ENCODE data around the gene FLYWCH1. TPM values are rescaled to one million over a fixed set of nuclear protein-coding genes. Genes with fewer than 3 reads are reported as not detected.

The FLYWCH1 gene
- total and polyA plus RNA-seq, 4 donors: 3.9 to 12.2 (median 7.8) TPM

DNA sequence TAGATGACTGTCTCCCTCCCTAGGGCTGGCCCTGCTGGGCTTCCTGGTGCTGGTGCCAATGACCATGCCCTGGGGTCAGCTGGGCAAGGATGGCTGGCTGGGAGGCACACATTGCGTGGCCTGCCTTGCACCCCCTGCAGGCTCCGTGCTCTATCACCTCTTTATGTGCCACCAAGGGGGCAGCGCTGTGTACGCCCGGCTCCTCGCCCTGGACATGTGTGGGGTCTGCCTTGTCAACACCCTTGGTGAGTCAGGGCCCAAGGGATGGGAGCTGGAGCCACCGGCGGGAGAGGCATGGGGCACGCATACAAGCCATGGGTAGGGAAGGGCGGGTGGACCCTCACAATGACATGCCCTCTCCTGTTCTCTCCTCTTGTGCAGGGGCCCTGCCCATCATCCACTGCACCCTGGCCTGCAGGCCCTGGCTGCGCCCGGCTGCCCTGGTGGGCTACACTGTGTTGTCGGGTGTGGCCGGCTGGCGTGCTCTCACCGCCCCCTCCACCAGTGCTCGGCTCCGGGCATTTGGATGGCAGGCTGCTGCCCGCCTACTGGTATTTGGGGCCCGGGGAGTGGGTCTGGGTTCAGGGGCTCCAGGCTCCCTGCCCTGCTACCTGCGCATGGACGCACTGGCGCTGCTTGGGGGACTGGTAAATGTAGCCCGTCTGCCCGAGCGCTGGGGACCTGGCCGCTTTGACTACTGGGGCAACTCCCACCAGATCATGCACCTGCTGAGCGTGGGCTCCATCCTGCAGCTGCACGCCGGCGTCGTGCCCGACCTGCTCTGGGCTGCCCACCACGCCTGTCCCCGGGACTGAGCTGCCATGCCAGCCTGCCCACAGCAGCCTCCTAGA, 59.6 kb downstream of the FLYWCH1 start:
- Histone ChIP-seq H3K36me3 (ENCODE audit: control insufficient read depth in 4 of 4, insufficient read depth in 3 of 4, low read depth in 1 of 4, low read length in 3 of 4) (no peaks in the 10 kb centered on the region), H3K4me3 (ENCODE audit: low read depth in 1 of 3, low read length in 3 of 3) (no peak overlapping the region), H3K27me3 (ENCODE audit: control insufficient read depth in 4 of 4, insufficient read depth in 4 of 4, low read length in 3 of 4) (peaks cover 0 to 6% (median 2%) of the 10 kb centered on the region in 4 donors), H3K27ac (ENCODE audit: low read depth in 1 of 2, low read length in 2 of 2) (no peak overlapping the region), H3K9me3 (ENCODE audit: control insufficient read depth in 4 of 4, low read length in 3 of 4) (no peaks in the 10 kb centered on the region), H3K9ac (ENCODE audit: low read depth in 1 of 2, low read length in 2 of 2) (no peak overlapping the region), H3K4me1 (ENCODE audit: control insufficient read depth in 4 of 4, insufficient read depth in 4 of 4, low read length in 3 of 4) (peaks cover 3 to 30% (median 21%) of the 10 kb centered on the region in 4 donors)
- WGBS: 96% methylated on average over 35 of the region's 35 CpGs
- no peak for DNase-seq (ENCODE audit: low spot score)
- TF ChIP-seq, protein P1, sequence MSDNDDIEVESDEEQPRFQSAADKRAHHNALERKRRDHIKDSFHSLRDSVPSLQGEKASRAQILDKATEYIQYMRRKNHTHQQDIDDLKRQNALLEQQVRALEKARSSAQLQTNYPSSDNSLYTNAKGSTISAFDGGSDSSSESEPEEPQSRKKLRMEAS (IDR thresholded peaks at IDR 0.05): no peak
- TF ChIP-seq TAF1 (conservative IDR thresholded peaks at IDR 0.05): no peak
- no peak for TF ChIP-seq HNF4G (IDR thresholded peaks at IDR 0.05)
- no peak for TF ChIP-seq YY1 (IDR thresholded peaks at IDR 0.05)
- TF ChIP-seq RAD21 (IDR thresholded peaks at IDR 0.05): no peak

DNA sequence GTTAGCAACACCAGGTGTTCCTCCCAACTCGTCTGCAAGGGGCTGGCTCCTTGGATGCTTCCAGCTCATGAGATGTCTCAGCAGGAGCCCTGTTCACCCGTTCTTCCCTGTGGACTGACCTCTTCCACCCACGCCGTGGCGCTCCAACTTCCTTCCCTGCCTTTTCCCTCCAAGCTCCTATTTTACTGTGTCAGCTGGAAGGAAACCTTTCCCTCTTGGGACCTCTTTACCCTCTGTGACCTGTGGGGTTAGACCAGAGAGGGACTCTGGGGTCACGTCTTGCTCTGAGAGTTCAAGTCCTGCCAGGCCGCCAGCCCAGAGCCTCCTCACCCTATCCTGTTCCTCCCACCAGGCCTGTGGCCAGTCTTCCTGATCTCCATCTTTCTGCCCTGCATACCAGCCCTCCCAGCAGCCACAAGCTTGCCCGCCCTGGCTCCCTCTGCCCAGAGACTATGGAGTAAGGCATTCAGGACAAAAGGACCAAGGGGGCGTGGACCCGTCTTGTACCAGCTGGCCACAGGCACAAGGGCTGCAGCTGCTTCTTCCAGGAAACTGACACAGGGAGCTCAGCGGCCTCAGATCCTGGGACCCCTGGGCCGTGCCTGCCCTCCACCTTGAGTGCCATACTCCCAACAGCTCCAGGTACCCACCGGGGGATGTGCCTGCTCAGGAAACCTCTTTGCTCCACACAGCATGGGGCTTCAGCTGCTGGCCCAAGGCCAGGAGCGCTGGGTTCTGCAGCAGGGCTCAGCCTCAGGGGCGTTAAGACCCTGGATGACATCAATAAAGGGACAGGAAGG, 60.5 kb downstream of the FLYWCH1 start:
- Histone ChIP-seq H3K27ac (ENCODE audit: low read depth in 1 of 2, low read length in 2 of 2) (no peak overlapping the region), H3K4me1 (ENCODE audit: control insufficient read depth in 4 of 4, insufficient read depth in 4 of 4, low read length in 3 of 4) (peaks cover 3 to 27% (median 19%) of the 10 kb centered on the region in 4 donors), H3K9ac (ENCODE audit: low read depth in 1 of 2, low read length in 2 of 2) (no peak overlapping the region), H3K9me3 (ENCODE audit: control insufficient read depth in 4 of 4, low read length in 3 of 4) (no peaks in the 10 kb centered on the region), H3K27me3 (ENCODE audit: control insufficient read depth in 4 of 4, insufficient read depth in 4 of 4, low read length in 3 of 4) (peaks cover 0 to 6% (median 2%) of the 10 kb centered on the region in 4 donors), H3K4me3 (ENCODE audit: low read depth in 1 of 3, low read length in 3 of 3) (no peak overlapping the region), H3K36me3 (ENCODE audit: control insufficient read depth in 4 of 4, insufficient read depth in 3 of 4, low read depth in 1 of 4, low read length in 3 of 4) (no peaks in the 10 kb centered on the region)
- DNase-seq (ENCODE audit: low spot score): no peak
- TF ChIP-seq HNF4A (conservative IDR thresholded peaks at IDR 0.05): no peak
- TF ChIP-seq HNF4G (IDR thresholded peaks at IDR 0.05): no peak
- TF ChIP-seq, protein P2, sequence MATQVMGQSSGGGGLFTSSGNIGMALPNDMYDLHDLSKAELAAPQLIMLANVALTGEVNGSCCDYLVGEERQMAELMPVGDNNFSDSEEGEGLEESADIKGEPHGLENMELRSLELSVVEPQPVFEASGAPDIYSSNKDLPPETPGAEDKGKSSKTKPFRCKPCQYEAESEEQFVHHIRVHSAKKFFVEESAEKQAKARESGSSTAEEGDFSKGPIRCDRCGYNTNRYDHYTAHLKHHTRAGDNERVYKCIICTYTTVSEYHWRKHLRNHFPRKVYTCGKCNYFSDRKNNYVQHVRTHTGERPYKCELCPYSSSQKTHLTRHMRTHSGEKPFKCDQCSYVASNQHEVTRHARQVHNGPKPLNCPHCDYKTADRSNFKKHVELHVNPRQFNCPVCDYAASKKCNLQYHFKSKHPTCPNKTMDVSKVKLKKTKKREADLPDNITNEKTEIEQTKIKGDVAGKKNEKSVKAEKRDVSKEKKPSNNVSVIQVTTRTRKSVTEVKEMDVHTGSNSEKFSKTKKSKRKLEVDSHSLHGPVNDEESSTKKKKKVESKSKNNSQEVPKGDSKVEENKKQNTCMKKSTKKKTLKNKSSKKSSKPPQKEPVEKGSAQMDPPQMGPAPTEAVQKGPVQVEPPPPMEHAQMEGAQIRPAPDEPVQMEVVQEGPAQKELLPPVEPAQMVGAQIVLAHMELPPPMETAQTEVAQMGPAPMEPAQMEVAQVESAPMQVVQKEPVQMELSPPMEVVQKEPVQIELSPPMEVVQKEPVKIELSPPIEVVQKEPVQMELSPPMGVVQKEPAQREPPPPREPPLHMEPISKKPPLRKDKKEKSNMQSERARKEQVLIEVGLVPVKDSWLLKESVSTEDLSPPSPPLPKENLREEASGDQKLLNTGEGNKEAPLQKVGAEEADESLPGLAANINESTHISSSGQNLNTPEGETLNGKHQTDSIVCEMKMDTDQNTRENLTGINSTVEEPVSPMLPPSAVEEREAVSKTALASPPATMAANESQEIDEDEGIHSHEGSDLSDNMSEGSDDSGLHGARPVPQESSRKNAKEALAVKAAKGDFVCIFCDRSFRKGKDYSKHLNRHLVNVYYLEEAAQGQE (IDR thresholded peaks at IDR 0.05): no peak
- TF ChIP-seq JUND (IDR thresholded peaks at IDR 0.05): no peak
- no peak for TF ChIP-seq GABPA (IDR thresholded peaks at IDR 0.05 in 1 of 2, conservative IDR thresholded peaks at IDR 0.05 in 1 of 2)
- no peak for TF ChIP-seq RAD21 (IDR thresholded peaks at IDR 0.05)
- TF ChIP-seq RXRA (IDR thresholded peaks at IDR 0.05): no peak
- TF ChIP-seq NR2F2 (IDR thresholded peaks at IDR 0.05): no peak
- TF ChIP-seq, protein P1 (IDR thresholded peaks at IDR 0.05): no peak
- TF ChIP-seq YY1 (IDR thresholded peaks at IDR 0.05): no peak
- no peak for TF ChIP-seq FOXA1 (IDR thresholded peaks at IDR 0.05)
- TF ChIP-seq TAF1 (conservative IDR thresholded peaks at IDR 0.05): no peak
- TF ChIP-seq SP1 (IDR thresholded peaks at IDR 0.05): no peak
- TF ChIP-seq, protein P3, sequence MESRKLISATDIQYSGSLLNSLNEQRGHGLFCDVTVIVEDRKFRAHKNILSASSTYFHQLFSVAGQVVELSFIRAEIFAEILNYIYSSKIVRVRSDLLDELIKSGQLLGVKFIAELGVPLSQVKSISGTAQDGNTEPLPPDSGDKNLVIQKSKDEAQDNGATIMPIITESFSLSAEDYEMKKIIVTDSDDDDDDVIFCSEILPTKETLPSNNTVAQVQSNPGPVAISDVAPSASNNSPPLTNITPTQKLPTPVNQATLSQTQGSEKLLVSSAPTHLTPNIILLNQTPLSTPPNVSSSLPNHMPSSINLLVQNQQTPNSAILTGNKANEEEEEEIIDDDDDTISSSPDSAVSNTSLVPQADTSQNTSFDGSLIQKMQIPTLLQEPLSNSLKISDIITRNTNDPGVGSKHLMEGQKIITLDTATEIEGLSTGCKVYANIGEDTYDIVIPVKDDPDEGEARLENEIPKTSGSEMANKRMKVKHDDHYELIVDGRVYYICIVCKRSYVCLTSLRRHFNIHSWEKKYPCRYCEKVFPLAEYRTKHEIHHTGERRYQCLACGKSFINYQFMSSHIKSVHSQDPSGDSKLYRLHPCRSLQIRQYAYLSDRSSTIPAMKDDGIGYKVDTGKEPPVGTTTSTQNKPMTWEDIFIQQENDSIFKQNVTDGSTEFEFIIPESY (IDR thresholded peaks at IDR 0.05): no peak
- no peak for TF ChIP-seq EGR1 (IDR thresholded peaks at IDR 0.05; ENCODE audit: low read depth in 2 of 2)
- no peak for TF ChIP-seq FOXA2 (IDR thresholded peaks at IDR 0.05)
- TF ChIP-seq, protein P4, sequence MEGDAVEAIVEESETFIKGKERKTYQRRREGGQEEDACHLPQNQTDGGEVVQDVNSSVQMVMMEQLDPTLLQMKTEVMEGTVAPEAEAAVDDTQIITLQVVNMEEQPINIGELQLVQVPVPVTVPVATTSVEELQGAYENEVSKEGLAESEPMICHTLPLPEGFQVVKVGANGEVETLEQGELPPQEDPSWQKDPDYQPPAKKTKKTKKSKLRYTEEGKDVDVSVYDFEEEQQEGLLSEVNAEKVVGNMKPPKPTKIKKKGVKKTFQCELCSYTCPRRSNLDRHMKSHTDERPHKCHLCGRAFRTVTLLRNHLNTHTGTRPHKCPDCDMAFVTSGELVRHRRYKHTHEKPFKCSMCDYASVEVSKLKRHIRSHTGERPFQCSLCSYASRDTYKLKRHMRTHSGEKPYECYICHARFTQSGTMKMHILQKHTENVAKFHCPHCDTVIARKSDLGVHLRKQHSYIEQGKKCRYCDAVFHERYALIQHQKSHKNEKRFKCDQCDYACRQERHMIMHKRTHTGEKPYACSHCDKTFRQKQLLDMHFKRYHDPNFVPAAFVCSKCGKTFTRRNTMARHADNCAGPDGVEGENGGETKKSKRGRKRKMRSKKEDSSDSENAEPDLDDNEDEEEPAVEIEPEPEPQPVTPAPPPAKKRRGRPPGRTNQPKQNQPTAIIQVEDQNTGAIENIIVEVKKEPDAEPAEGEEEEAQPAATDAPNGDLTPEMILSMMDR (IDR thresholded peaks at IDR 0.05; ENCODE audit: low read depth, low read length, missing input control): no peak
- WGBS: 87% methylated on average over 15 of the region's 15 CpGs

All from liver (tissue), 9 donors.